Epithelial cell of esophagus (primary cell): ENCODE data around the gene RPS6KA2.

ENCODE experiments used
- DNase-seq: peaks from one replicate; pipeline ENCODE4 v3.0.0; 2010; ENCODE audit warnings: low read depth
- H3K4me3 ChIP-seq: 2 replicates; pipeline ENCODE4 v1.5.1; 2011; ENCODE audit warnings: mild to moderate bottlenecking, low read length, control low read depth
- CTCF ChIP-seq: IDR thresholded peaks from 2 replicates; pipeline ENCODE4 v1.5.1; 2011; ENCODE audit warnings: low read depth, mild to moderate bottlenecking, low read length, control low read depth, inconsistent platforms; ENCODE audit not compliant: insufficient read depth; ENCODE audit errors: missing control alignments

Gene RPS6KA2

DNA sequence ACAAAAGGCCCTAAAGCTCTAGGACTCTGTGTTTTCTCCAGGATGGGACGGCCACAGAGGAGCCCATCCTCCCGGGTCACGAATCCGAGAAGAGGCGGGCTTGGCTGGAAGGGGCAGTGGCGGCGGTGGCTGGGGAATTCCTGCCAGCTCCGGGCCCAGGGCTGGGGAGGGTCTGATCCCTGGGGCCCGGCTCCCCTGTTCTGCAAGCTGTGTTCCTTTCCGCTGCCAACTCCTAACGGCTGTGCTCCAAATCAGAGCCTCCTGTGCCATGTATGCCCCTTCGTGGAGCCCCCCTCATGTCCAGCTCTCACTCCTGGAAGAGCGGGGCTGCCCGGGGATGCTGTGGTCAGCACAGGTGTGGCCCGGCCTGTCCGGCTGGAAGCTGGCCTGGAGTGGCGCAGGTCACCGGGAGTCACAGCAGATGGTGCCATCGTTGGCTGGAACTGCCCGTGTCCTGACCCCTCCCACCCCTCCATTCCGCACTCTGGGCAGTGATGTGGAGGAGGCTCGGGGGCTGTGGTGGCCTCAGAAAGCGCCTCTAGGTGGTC lies 156.1 kb downstream of the RPS6KA2 start:
- no peak for DNase-seq
- H3K4me3 ChIP-seq = no peak overlapping the region
- TF ChIP-seq CTCF = no peak

DNA sequence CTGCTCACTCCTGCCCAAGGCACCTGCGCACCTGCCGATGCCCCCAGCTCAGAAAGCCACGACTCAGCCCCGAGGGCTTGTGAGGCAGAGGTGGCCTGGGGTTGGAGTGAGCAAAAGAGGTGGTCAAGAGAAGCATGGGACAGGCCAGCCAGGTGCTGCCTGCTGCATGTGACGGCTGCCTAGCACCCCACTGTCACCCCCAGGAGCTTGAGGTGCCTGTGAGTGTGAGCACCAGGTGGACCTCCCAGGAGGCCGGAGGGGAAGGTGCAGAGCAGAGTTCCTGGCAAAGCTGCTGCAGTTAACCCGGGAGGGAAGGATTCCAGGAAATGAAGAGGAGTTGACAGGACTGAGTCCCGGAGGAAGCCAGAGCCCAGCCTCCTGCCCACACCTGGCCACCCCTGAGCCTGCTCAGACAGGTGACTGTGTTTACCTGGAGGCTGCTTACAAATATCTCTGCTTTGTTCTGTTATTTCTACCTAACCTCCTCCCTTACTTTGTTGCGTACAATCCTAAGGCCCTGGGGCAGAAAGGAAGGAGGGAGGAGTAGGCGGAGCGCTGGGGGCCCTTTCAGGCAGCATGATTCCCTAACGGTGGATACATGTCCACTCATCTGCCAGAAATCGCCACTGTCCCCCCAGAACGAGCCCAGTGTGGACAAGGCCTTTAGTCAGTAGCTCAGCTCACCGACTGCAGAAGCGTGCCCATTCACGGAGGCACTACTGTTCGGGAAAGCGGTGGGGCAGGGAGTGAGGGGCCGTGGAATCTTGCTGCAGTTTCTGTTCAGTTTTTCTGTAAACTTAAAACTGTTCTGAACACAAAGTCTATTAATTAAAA lies 156.8 kb downstream of the RPS6KA2 start:
- TF ChIP-seq CTCF = no peak
- H3K4me3 ChIP-seq = no peak overlapping the region
- DNase-seq = peak; percentile 63

- no peak for DNase-seq
- TF ChIP-seq CTCF = no peak
- H3K4me3 ChIP-seq = no peak overlapping the region
These were observed 157.6 kb downstream of the RPS6KA2 start for GRCh38 chr6:166469426-166469961.

DNA sequence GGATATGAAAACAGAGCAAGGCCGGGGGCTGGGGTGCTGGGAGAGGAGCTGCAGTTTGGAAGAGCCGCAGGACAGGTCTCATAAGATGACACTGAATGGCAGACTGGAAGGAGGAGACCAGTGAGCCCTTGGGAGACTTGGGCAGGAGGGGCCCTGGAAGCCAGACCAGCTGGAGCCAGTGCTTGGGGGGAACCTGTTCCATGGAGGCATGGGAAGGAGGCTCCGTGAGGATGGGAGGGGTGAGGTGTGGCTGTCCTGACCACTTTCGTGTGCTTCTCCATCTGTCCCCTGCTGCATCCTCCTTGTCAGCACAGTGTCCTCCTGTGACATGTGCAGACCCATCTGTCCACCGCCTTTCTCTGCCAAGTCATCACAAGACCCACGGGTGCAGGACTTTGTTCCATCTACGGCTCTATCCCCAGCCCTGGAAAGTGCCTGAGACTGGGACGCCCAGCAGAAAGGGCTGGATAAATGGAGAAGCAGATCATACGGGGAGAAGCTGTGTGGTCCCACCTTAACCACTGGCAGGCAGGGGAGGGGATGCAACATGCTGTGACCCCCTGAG lies 159.5 kb downstream of the RPS6KA2 start:
- TF ChIP-seq CTCF = no peak
- no peak for DNase-seq
- no peak overlapping the region for H3K4me3 ChIP-seq

DNA sequence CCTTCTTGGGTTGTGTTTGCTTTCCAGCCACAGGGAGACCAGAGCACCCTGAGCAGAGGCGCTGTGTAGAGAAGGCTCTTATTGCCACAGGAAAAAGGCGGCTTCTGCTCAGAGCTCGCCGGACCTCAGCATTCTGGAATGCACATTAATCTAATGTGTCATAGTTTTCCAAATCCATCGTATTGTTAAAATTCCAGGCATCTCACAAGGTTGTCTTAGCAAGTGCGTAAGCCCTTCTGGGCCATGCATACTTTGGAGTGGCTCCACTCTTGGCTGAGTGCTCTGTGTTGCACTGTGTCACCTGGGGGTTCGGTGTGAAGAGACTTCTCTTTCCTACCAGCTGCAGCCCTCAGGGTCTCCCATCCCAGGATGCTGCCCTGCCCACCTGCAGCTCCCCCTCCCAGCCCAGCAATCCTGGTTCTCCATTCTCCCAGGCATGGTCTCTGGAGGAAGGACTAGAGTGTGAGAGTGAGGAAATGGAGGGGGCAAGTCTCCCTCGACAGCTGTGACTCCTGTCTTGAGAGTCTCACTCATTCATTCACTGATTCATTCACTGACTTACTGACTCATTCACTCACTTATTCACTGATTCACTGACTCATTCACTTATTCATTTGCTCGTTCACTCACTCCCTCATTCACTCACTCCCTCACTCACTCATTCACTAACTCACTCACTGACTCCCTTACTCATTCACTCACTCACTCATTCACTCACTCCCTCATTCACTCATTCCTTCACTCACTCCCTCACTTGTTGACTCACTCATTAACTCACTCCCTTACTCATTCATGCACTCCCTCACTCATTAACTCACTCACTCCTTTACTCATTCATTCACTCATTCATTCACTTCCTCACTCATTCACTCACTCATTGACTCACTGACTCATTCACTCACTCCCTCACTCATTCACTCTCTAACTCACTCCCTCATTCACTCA lies 160.6 kb downstream of the RPS6KA2 start:
- peak; percentile 59 for DNase-seq
- H3K4me3 ChIP-seq = no peak overlapping the region
- no peak for TF ChIP-seq CTCF

DNA sequence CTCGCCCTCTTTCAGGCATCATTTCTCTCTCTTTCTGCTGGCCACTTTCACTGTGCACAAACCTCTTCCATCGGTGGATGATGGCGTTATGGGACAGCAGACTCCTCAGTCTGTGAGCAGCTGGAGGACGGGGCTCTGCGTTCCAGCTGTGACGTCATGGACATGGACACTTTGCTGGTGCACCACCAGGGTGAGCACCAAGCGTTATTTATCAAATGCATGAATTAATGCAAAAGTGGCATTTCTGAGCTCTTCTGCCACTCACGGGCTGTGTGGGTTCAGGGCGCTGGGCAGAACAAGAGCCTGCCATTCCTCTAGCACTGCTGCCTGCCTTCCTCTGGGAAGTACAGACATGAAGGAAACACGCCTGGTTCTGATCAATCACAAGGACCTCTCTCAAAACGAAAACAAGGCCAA lies 161.4 kb downstream of the RPS6KA2 start:
- no peak overlapping the region for H3K4me3 ChIP-seq
- DNase-seq = no peak
- no peak for TF ChIP-seq CTCF
